Prostate gland (tissue), 2 donors: Measurements from ENCODE around the gene NME8. TPM values are rescaled to one million over a fixed set of nuclear protein-coding genes. Genes with fewer than 3 reads are reported as not detected.
A peak's percentile ranks its signal among the peaks of the same experiment; 100 is the strongest.

ENCODE experiments used
- DNase-seq: peaks from one replicate; pipeline ENCODE4 v3.0.0-alpha.2; 2019; ENCODE audit warnings: low spot score
- H3K27ac ChIP-seq, 2 donors: fragments of 200-600 bp; sonication (generic); 2 replicates each; pipeline ENCODE4 v1.5.1; 2017 to 2019
- H3K27me3 ChIP-seq: fragments of 200-600 bp; sonication (generic); replicated peaks from 2 replicates; pipeline ENCODE4 v1.5.1; 2019; ENCODE audit not compliant: insufficient read depth
- H3K36me3 ChIP-seq, 2 donors: fragments of 200-600 bp; sonication (generic); 1 replicate in 1 of 2; 2 replicates in 1 of 2; pipeline versions ENCODE4 v1.5.1 to v1.8.1; 2017 to 2019
- H3K4me1 ChIP-seq: fragments of 200-600 bp; sonication (generic); replicated peaks from 2 replicates; pipeline ENCODE4 v1.5.1; 2019
- H3K4me3 ChIP-seq, 2 donors: fragments of 200-600 bp; sonication (generic); 2 replicates each; pipeline ENCODE4 v1.5.1; 2017 to 2019
- H3K9me3 ChIP-seq: fragments of 200-600 bp; sonication (generic); 2 replicates; pipeline ENCODE4 v1.5.1; 2017
- POLR2A ChIP-seq: fragments of 450-650 bp; IDR thresholded peaks from one replicate; pipeline ENCODE4 v1.6.1; 2016; ENCODE audit warnings: antibody characterized with exemption, mild to moderate bottlenecking
- POLR2AphosphoS5 ChIP-seq: sonication (generic); formaldehyde crosslinking; IDR thresholded peaks from one replicate; pipeline ENCODE4 v1.6.1; 2017; ENCODE audit warnings: antibody characterized with exemption
- WGBS: methylation state at CpG from one replicate; pipeline ENCODE4 v1.1.5; 2018; 5-methylcytosine and 5-hydroxymethylcytosine counted together
- intact Hi-C: fragments of 100-400 bp; cut with DNase I; formaldehyde crosslinking; loops from one replicate; pipeline ENCODE4 v1.14.2; 2022
- total RNA-seq, 2 donors: library from RNA; depleted of rRNA; stranded (reverse); fragments of >200 nt; gene quantifications; one replicate each; pipeline ENCODE4 v1.1.0, GENCODE V29; 2016
- TF ChIP-seq, protein P1 (sequence below), 4 experiments: fragments of 200-600 bp in 2 of 4; fragments of 450-650 bp in 2 of 4; sonication (generic) in 2 of 4; IDR thresholded peaks; 1 replicate in 3 of 4; 2 replicates in 1 of 4; pipeline ENCODE4 v1.5.1; 2016 to 2019; ENCODE audit warnings: antibody characterized with exemption in 4 of 4, mild to moderate bottlenecking in 2 of 4, moderate library complexity in 2 of 4

The NME8 gene
- total RNA-seq, 2 donors from 2014 or later: 0.91 TPM; not detected in 1

DNA sequence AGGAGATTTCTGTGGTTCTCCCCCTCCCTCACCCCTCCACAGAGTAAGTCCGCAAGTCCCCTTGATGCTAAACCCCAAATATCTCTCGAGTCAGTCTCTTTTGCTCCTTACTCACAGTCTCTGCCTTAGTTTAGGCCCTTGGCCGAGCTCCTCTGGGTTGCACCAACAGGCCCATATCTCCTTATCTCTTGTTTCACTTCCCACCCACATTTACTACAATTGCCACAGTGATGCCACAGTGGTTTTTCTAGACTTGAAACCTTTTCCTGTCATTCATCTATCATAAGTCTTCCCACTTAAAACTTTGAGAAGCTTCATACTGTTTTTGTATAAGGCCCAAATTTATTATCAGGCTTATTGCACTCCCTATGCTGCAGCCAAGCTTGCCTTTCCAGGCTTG lies 23.4 kb upstream of the NME8 start:
- Histone ChIP-seq H3K27me3 (no peaks in the 10 kb centered on the region), H3K36me3 (no peaks in the 10 kb centered on the region), H3K27ac (no peak overlapping the region), H3K4me3 (no peak overlapping the region), H3K4me1 (no peaks in the 10 kb centered on the region), H3K9me3 (no peaks in the 10 kb centered on the region)
- intact Hi-C loops: no loop called here
- 58% methylated on average over 3 of the region's 3 CpGs for WGBS
- TF ChIP-seq POLR2A: no peak
- TF ChIP-seq POLR2AphosphoS5: no peak
- TF ChIP-seq, protein P1, sequence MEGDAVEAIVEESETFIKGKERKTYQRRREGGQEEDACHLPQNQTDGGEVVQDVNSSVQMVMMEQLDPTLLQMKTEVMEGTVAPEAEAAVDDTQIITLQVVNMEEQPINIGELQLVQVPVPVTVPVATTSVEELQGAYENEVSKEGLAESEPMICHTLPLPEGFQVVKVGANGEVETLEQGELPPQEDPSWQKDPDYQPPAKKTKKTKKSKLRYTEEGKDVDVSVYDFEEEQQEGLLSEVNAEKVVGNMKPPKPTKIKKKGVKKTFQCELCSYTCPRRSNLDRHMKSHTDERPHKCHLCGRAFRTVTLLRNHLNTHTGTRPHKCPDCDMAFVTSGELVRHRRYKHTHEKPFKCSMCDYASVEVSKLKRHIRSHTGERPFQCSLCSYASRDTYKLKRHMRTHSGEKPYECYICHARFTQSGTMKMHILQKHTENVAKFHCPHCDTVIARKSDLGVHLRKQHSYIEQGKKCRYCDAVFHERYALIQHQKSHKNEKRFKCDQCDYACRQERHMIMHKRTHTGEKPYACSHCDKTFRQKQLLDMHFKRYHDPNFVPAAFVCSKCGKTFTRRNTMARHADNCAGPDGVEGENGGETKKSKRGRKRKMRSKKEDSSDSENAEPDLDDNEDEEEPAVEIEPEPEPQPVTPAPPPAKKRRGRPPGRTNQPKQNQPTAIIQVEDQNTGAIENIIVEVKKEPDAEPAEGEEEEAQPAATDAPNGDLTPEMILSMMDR (IDR thresholded peaks at IDR 0.05): no peak
- DNase-seq: no peak

DNA sequence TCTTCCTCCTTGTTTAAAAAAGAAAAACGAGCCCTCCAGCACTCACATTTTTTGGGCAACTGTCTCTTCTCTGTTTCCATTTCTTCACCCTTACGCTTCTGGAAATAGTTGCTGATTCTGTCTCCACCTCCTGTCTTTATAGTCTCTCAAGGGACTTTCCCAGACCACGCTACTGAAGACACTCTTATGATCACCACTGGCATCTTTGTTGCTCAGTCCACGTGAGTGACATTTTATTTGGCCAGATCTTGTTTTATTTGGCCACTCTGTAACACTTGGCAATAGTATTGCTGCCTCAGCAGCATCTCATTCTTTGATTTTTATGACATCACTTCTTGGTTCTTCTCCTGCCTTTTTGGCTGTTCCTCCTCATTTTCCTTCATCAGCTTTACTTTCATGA lies 21.6 kb upstream of the NME8 start:
- intact Hi-C loops: no loop called here
- TF ChIP-seq POLR2AphosphoS5 (peak; percentile 65), POLR2A (no peak)
- TF ChIP-seq, protein P1 (IDR thresholded peaks at IDR 0.05): no peak
- H3K4me3 ChIP-seq: no peak overlapping the region
- H3K36me3 ChIP-seq: no peaks in the 10 kb centered on the region
- H3K4me1 ChIP-seq: no peaks in the 10 kb centered on the region
- H3K9me3 ChIP-seq: no peaks in the 10 kb centered on the region
- peak; percentile 35 for DNase-seq
- H3K27me3 ChIP-seq: no peaks in the 10 kb centered on the region
- H3K27ac ChIP-seq: no peak overlapping the region
- 8% methylated on average over 4 of the region's 4 CpGs for WGBS

DNA sequence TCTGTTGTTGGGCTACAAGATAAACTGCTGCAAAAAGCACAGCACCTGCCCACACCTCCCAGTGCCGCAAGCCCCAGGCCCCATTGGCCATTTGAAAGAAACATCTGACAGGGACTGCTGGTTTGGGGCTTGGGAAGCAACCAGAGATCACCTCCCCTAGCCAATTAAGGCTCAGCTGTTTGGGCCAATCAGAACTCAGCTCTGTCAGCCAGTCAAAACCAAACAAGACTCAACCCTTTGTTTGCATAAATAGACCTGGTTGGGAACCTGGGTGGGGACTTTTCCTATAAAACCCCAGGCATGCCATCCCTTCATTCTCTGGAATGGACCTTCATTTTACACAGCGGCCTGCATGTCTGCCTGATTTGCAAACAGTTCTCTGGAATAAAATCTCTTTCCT lies 17.2 kb upstream of the NME8 start:
- Histone ChIP-seq H3K4me1 (no peaks in the 10 kb centered on the region), H3K27me3 (no peaks in the 10 kb centered on the region), H3K4me3 (no peak overlapping the region), H3K36me3 (no peaks in the 10 kb centered on the region), H3K9me3 (no peaks in the 10 kb centered on the region), H3K27ac (no peak overlapping the region)
- no peak for DNase-seq
- intact Hi-C loops: no loop called here
- TF ChIP-seq POLR2A (no peak), POLR2AphosphoS5 (no peak)
- TF ChIP-seq, protein P1 (IDR thresholded peaks at IDR 0.05): no peak
- 84% methylated on average over 2 of the region's 2 CpGs for WGBS

DNA sequence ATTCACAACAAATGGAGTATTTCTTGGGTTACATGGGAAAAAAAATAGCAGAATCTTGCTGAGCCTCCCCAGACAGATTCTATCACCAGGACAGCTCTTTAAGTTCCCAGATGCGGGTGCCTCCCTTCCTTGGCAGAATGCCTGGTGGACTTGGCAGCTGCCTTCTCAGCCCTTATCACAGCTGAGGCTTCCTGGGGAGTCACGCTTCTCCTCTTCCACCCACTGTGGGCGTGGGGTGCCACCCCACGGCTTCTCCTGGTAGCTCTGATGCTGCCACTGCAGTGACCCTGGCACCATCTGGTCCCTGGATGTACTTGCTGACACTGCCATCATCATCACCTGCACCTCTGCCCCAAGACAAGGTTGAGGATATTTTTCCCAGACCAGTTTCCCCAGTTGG lies 16.2 kb upstream of the NME8 start:
- WGBS: 20% methylated on average over 4 of the region's 4 CpGs
- Histone ChIP-seq H3K9me3 (no peaks in the 10 kb centered on the region), H3K4me1 (no peaks in the 10 kb centered on the region), H3K36me3 (no peaks in the 10 kb centered on the region), H3K4me3 (no peak overlapping the region), H3K27ac (no peak overlapping the region), H3K27me3 (no peaks in the 10 kb centered on the region)
- TF ChIP-seq, protein P1 (IDR thresholded peaks at IDR 0.05): peak in 2 of 4 experiments; percentile 23 to 28
- no peak for TF ChIP-seq POLR2AphosphoS5
- DNase-seq: peak; percentile 25
- intact Hi-C loops: loop anchor here (2.0 kb wide), 1 partner anchor 623 kb away; no protein-coding TSS in a partner anchor

DNA sequence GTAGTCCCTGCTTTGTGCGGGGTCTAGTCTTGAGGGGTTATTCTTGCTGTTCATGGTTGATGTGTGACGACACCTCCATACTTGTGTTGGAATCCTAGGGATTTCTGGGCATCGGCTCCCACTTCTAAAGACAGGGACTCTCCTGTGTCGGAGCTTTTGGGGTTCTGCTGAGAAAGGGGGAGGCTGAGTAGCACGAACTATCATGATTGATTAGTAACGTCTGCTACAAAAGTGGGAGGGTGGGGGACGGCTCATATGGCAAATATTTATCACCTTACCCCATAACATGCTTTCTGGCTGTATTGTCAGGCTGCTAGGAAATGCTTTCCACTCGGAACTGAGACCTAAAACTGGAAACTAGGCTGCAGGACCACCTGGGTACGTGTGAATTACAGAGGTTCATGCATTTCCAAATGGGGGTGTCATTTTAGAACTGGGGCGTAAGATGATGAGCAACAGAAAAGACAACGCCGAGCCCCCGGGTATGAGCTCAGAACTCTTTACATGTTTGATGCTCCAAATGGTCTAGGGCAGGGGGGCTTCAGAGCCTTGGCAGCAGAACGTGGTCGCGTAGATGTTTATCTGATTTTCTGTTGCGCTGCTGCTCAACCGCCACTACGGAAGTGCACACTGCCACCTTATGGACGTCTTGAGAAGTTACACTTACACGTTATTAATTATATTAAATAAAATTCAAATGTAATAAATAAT lies 15.1 kb upstream of the NME8 start:
- H3K9me3 ChIP-seq: no peaks in the 10 kb centered on the region
- H3K27ac ChIP-seq: no peak overlapping the region
- TF ChIP-seq POLR2A: no peak
- TF ChIP-seq, protein P1 (IDR thresholded peaks at IDR 0.05): peak; percentile 54 to 72 (median 60)
- 28% methylated on average over 21 of the region's 21 CpGs for WGBS
- H3K36me3 ChIP-seq: no peaks in the 10 kb centered on the region
- DNase-seq: peak; percentile 20
- H3K4me3 ChIP-seq: no peak overlapping the region
- no peaks in the 10 kb centered on the region for H3K4me1 ChIP-seq
- H3K27me3 ChIP-seq: no peaks in the 10 kb centered on the region
- intact Hi-C loops: loop anchor here (2.0 kb wide), 1 partner anchor 624 kb away; no protein-coding TSS in a partner anchor
